Spinal cord (tissue), 10 donors: ENCODE results near the gene FAM47E. TPM values are rescaled to one million over a fixed set of nuclear protein-coding genes. Genes with fewer than 3 reads are reported as not detected.

Experiments used
- DNase-seq, 6 donors: peaks; one replicate each; pipeline versions ENCODE4 v3.0.0 to v3.0.0-alpha.2; 2013 to 2015; ENCODE audit warnings: low spot score in 6 of 6, low read depth in 4 of 6
- H3K27ac ChIP-seq: one replicate; pipeline ENCODE4 v1.5.1; 2013; ENCODE audit warnings: low read depth, low read length, control low read depth
- H3K27me3 ChIP-seq: one replicate; pipeline ENCODE4 v1.6.1; 2013; ENCODE audit warnings: low read length; ENCODE audit not compliant: control insufficient read depth, insufficient read depth
- H3K36me3 ChIP-seq: one replicate; pipeline ENCODE4 v1.6.1; 2013; ENCODE audit warnings: low read length; ENCODE audit not compliant: control insufficient read depth, insufficient read depth
- H3K4me1 ChIP-seq: one replicate; pipeline ENCODE4 v1.6.1; 2013; ENCODE audit warnings: low read length; ENCODE audit not compliant: control insufficient read depth, insufficient read depth
- H3K4me3 ChIP-seq: one replicate; pipeline ENCODE4 v1.5.1; 2013; ENCODE audit warnings: low read depth, low read length, control low read depth
- H3K9me3 ChIP-seq: one replicate; pipeline ENCODE4 v1.6.1; 2013; ENCODE audit warnings: low read length; ENCODE audit not compliant: control insufficient read depth, insufficient read depth
- WGBS: methylation state at CpG from one replicate; pipeline ENCODE4 v1.1.5; 2013; ENCODE audit warnings: missing lambda C conversion rate; ENCODE audit not compliant: insufficient coverage; 5-methylcytosine and 5-hydroxymethylcytosine counted together
- polyA plus RNA-seq, 2 donors: library from polyadenylated mRNA; unstranded; fragments of 120-200 nt; gene quantifications; one replicate each; pipeline ENCODE4 v1.2.1, GENCODE V29; 2013; ENCODE audit not compliant: insufficient read length in 2 of 2
- total RNA-seq, 2 donors: library from RNA; depleted of rRNA in 1 of 2; stranded (reverse); fragments of 120-200 nt in 1 of 2; fragments of >200 nt in 1 of 2; gene quantifications; one replicate each; pipeline versions ENCODE4 v1.2.3 to v1.2.4, GENCODE V29; 2013 to 2014
- donor health status: healthy.

The FAM47E gene
- total and polyA plus RNA-seq, 4 donors: 7.9 to 14.8 (median 9.5) TPM

- no peaks in the 10 kb centered on the region for H3K9me3 ChIP-seq
- H3K4me3 ChIP-seq: peak overlapping the region; percentile 76
- no peaks in the 10 kb centered on the region for H3K36me3 ChIP-seq
- H3K4me1 ChIP-seq: peaks cover 24% of the 10 kb centered on the region
- WGBS: 85% methylated on average over 4 of the region's 7 CpGs
- peaks cover 12% of the 10 kb centered on the region for H3K27me3 ChIP-seq
- no peak overlapping the region for H3K27ac ChIP-seq
- no peak for DNase-seq
These were observed 53.6 kb downstream of the FAM47E start for GRCh38 chr4:76305033-76305687.

- H3K4me3 ChIP-seq: peak within 1 kb of the TSS; percentile 76
- peaks cover 12% of the 10 kb centered on the region for H3K27me3 ChIP-seq
- H3K4me1 ChIP-seq: peaks cover 24% of the 10 kb centered on the region
- under 1% methylated on average over 84 of the region's 85 CpGs for WGBS
- DNase-seq: peak; percentile 12 to 70 (median 28)
- H3K27ac ChIP-seq: no peak within 1 kb of the TSS
- H3K9me3 ChIP-seq: no peaks in the 10 kb centered on the region
- no peaks in the 10 kb centered on the region for H3K36me3 ChIP-seq
These were observed 54.7 kb downstream of the FAM47E start, which contains the start of gene STBD1 for GRCh38 chr4:76305971-76306881. TSS of gene STBD1 (plus strand) at chr4:76306733. CDS start at chr4:76306770, 37 bp downstream.

GRCh38 chr4:76306882-76307659 is 55.5 kb downstream of the FAM47E start:
- peaks cover 24% of the 10 kb centered on the region for H3K4me1 ChIP-seq
- peak in 4 of 6 donors; percentile 5 to 46 (median 14) for DNase-seq
- H3K9me3 ChIP-seq: no peaks in the 10 kb centered on the region
- H3K4me3 ChIP-seq: peak overlapping the region; percentile 76
- no peak overlapping the region for H3K27ac ChIP-seq
- H3K27me3 ChIP-seq: peaks cover 12% of the 10 kb centered on the region
- H3K36me3 ChIP-seq: no peaks in the 10 kb centered on the region
- 6% methylated on average over 28 of the region's 37 CpGs for WGBS

- Histone ChIP-seq H3K4me3 (peak overlapping the region; percentile 76), H3K27me3 (peaks cover 12% of the 10 kb centered on the region), H3K9me3 (no peaks in the 10 kb centered on the region), H3K36me3 (no peaks in the 10 kb centered on the region), H3K27ac (no peak overlapping the region), H3K4me1 (peaks cover 24% of the 10 kb centered on the region)
- WGBS: 47% methylated on average over 3 of the region's 4 CpGs
- peak in 1 of 6 donors; percentile 16 for DNase-seq
These were observed 56.1 kb downstream of the FAM47E start for GRCh38 chr4:76307660-76308014.

- Histone ChIP-seq H3K4me1 (peaks cover 24% of the 10 kb centered on the region), H3K9me3 (no peaks in the 10 kb centered on the region), H3K4me3 (no peak overlapping the region), H3K27me3 (peaks cover 12% of the 10 kb centered on the region), H3K27ac (no peak overlapping the region), H3K36me3 (no peaks in the 10 kb centered on the region)
- 66% methylated on average over 4 of the region's 6 CpGs for WGBS
- DNase-seq: peak in 2 of 6 donors; percentile 5 to 11
These were observed 57.0 kb downstream of the FAM47E start for GRCh38 chr4:76308548-76308947.

- Histone ChIP-seq H3K4me3 (no peak overlapping the region), H3K4me1 (peaks cover 24% of the 10 kb centered on the region), H3K36me3 (no peaks in the 10 kb centered on the region), H3K27ac (no peak overlapping the region), H3K27me3 (peaks cover 12% of the 10 kb centered on the region), H3K9me3 (no peaks in the 10 kb centered on the region)
- no peak for DNase-seq
- WGBS: 100% methylated on average over 2 of the region's 3 CpGs
These were observed 58.5 kb downstream of the FAM47E start for GRCh38 chr4:76309939-76310550.

- no peak overlapping the region for H3K27ac ChIP-seq
- H3K9me3 ChIP-seq: no peaks in the 10 kb centered on the region
- DNase-seq: no peak
- no peaks in the 10 kb centered on the region for H3K36me3 ChIP-seq
- H3K4me3 ChIP-seq: no peak overlapping the region
- WGBS: 78% methylated on average over 4 of the region's 4 CpGs
- peaks cover 24% of the 10 kb centered on the region for H3K4me1 ChIP-seq
- peaks cover 12% of the 10 kb centered on the region for H3K27me3 ChIP-seq
These were observed 59.2 kb downstream of the FAM47E start for GRCh38 chr4:76310683-76311082.

- peaks cover 6% of the 10 kb centered on the region for H3K27me3 ChIP-seq
- WGBS: 38% methylated on average over 1 of the region's 1 CpG
- H3K9me3 ChIP-seq: no peaks in the 10 kb centered on the region
- H3K4me1 ChIP-seq: peaks cover 12% of the 10 kb centered on the region
- no peak overlapping the region for H3K27ac ChIP-seq
- DNase-seq: peak in 1 of 6 donors; percentile 3
- no peaks in the 10 kb centered on the region for H3K36me3 ChIP-seq
- H3K4me3 ChIP-seq: no peak overlapping the region
These were observed 60.4 kb downstream of the FAM47E start for GRCh38 chr4:76311896-76312331.

- no peak overlapping the region for H3K27ac ChIP-seq
- no peak overlapping the region for H3K4me3 ChIP-seq
- no CpG with 5 or more reads among the region's 1 CpG for WGBS
- DNase-seq: no peak
- H3K9me3 ChIP-seq: no peaks in the 10 kb centered on the region
- peaks cover 7% of the 10 kb centered on the region for H3K4me1 ChIP-seq
- H3K27me3 ChIP-seq: peaks cover under 1% of the 10 kb centered on the region
- H3K36me3 ChIP-seq: no peaks in the 10 kb centered on the region
These were observed 60.9 kb downstream of the FAM47E start for GRCh38 chr4:76312457-76312856.
